HepG2 (cell line): Measurements from ENCODE around the gene EMC8. TPM values are rescaled to one million over a fixed set of nuclear protein-coding genes. Genes with fewer than 3 reads are reported as not detected.

Experiments used
- ATAC-seq: fragments of 200-7000 bp; cut with Tn5 transposase; 3 replicates; pipeline ENCODE4 v1.9.1; 2020; ENCODE audit warnings: mild to moderate bottlenecking, moderate library complexity
- BruUV-seq: library from RNA; stranded (reverse); fragments of 400-500 nt; replicated peaks from 2 replicates; lab custom pipeline; 2021; lab: Mats Ljungman, UMichigan
- CTCF ChIA-PET: fragments of 300-600 bp; formaldehyde crosslinking; extraction: SDS; loops from one replicate; lab custom pipeline; 2021; ENCODE audit warnings: low total read pairs, inconsistent platforms, low intra/inter-chr PET ratio; lab: Yijun Ruan, JAX
- POLR2A ChIA-PET: fragments of 350-600 bp; sonication (Branson Sonifier 250); formaldehyde crosslinking; loops from one replicate; lab custom pipeline; 2020; ENCODE audit warnings: antibody characterized with exemption, inconsistent platforms; lab: Yijun Ruan, JAX
- DNase-seq: peaks from one replicate; pipeline ENCODE4 v3.0.0-alpha.2; 2015; ENCODE audit warnings: low spot score
- FAIRE-seq: peaks from 3 replicates; lab custom pipeline; 2011; peaks lifted over from hg19 to GRCh38; lab: Jason Lieb, UNC
- H2AFZ ChIP-seq: one replicate; pipeline ENCODE4 v1.6.1; 2011; ENCODE audit warnings: low read length, inconsistent platforms
- H3K27ac ChIP-seq: fragments of 300-600 bp; 3 replicates; pipeline ENCODE4 v1.8.0; 2011; ENCODE audit warnings: mixed run types, mild to moderate bottlenecking, mixed read lengths, low read length, inconsistent platforms; ENCODE audit not compliant: insufficient read depth; ENCODE audit errors: extremely low read length
- H3K27me3 ChIP-seq, 2 experiments: fragments of 200-600 bp in 1 of 2; 2 replicates in 1 of 2; 3 replicates in 1 of 2; pipeline versions ENCODE4 v1.6.0 to v1.8.0; 2011; ENCODE audit warnings: low read length in 2 of 2, mild to moderate bottlenecking in 2 of 2, moderate library complexity in 2 of 2, inconsistent platforms in 1 of 2; ENCODE audit not compliant: insufficient read depth in 2 of 2, control insufficient read depth in 1 of 2
- H3K36me3 ChIP-seq, 2 experiments: fragments of 200-600 bp in 1 of 2; replicated peaks in 1 of 2; 2 replicates in 1 of 2; 3 replicates in 1 of 2; pipeline versions ENCODE4 v1.5.1 to v1.8.0; 2011; ENCODE audit warnings: low read length in 2 of 2, inconsistent platforms in 1 of 2; ENCODE audit not compliant: insufficient read depth in 2 of 2, control insufficient read depth in 1 of 2
- H3K4me1 ChIP-seq: 2 replicates; pipeline ENCODE4 v1.5.1; 2012; ENCODE audit warnings: low read length, inconsistent platforms; ENCODE audit not compliant: insufficient read depth
- H3K4me2 ChIP-seq: 2 replicates; pipeline ENCODE4 v1.6.0; 2011; ENCODE audit warnings: low read depth, low read length, inconsistent platforms
- H3K4me3 ChIP-seq, 3 experiments: fragments of 200-600 bp in 1 of 3; sonication (generic), shearing (Covaris generic) in 1 of 3; replicated peaks in 1 of 3; 2 replicates each; pipeline ENCODE4 v1.5.1; 2011 to 2016; ENCODE audit warnings: low read length in 3 of 3, inconsistent platforms in 2 of 3, low read depth in 2 of 3, mild to moderate bottlenecking in 2 of 3, control low read depth in 1 of 3, mixed read lengths in 1 of 3; ENCODE audit not compliant: insufficient read depth in 1 of 3
- H3K79me2 ChIP-seq: one replicate; pipeline ENCODE4 v1.6.1; 2011; ENCODE audit warnings: low read length, inconsistent platforms; ENCODE audit not compliant: insufficient read depth
- H3K9ac ChIP-seq: 2 replicates; pipeline ENCODE4 v1.6.0; 2011; ENCODE audit warnings: mild to moderate bottlenecking, low read depth, low read length, inconsistent platforms; ENCODE audit not compliant: insufficient read depth
- H3K9me3 ChIP-seq: 2 replicates; pipeline ENCODE4 v1.5.1; 2012; ENCODE audit warnings: mild to moderate bottlenecking, low read length
- H4K20me1 ChIP-seq: 2 replicates; pipeline ENCODE4 v1.6.0; 2011; ENCODE audit warnings: inconsistent platforms, mild to moderate bottlenecking, low read length, moderate library complexity; ENCODE audit not compliant: insufficient read depth
- ARHGAP35 ChIP-seq: sonication (generic); formaldehyde crosslinking; IDR thresholded peaks from 2 replicates; pipeline ENCODE4 v1.9.0; 2022; ENCODE audit warnings: mild to moderate bottlenecking, inconsistent platforms, moderate library complexity, missing genetic modification reagents, borderline replicate concordance
- EP300 ChIP-seq, 3 experiments: sonication (generic) in 1 of 3; formaldehyde crosslinking in 1 of 3; IDR thresholded peaks; 2 replicates each; pipeline versions ENCODE4 v1.5.1 to v1.6.1; 2011 to 2020; ENCODE audit warnings: low read depth in 2 of 3, low read length in 2 of 3, borderline replicate concordance in 1 of 3, improper control_type of control experiment in 1 of 3, mild to moderate bottlenecking in 1 of 3, missing genetic modification reagents in 1 of 3, moderate library complexity in 1 of 3
- SRY ChIP-seq: sonication (generic); formaldehyde crosslinking; IDR thresholded peaks from 2 replicates; pipeline ENCODE4 v1.8.0; 2022; ENCODE audit warnings: mild to moderate bottlenecking, missing genetic modification reagents
- ZNF207 ChIP-seq: fragments of 450-650 bp; IDR thresholded peaks from 2 replicates; pipeline ENCODE4 v1.6.1; 2016; ENCODE audit warnings: antibody characterized with exemption, borderline replicate concordance
- ZNF550 ChIP-seq: sonication (generic); formaldehyde crosslinking; IDR thresholded peaks from 2 replicates; pipeline ENCODE4 v1.4.0; 2020; ENCODE audit warnings: mild to moderate bottlenecking, missing genetic modification reagents, borderline replicate concordance
- ZNF616 ChIP-seq: sonication (generic); formaldehyde crosslinking; IDR thresholded peaks from 2 replicates; pipeline ENCODE4 v1.5.0; 2020; ENCODE audit warnings: low read depth, mild to moderate bottlenecking, missing genetic modification reagents
- ZNF713 ChIP-seq: sonication (generic); formaldehyde crosslinking; IDR thresholded peaks from 2 replicates; pipeline ENCODE4 v1.4.0; 2020; ENCODE audit warnings: mild to moderate bottlenecking, missing genetic modification reagents
- WGBS: methylation state at CpG from one replicate; pipeline ENCODE4 v1.1.6; 2017; ENCODE audit warnings: low lambda C conversion rate; 5-methylcytosine and 5-hydroxymethylcytosine counted together
- in situ Hi-C: cut with HindIII; loops from 2 replicates; pipeline ENCODE4 v1.10.0; 2017; ENCODE audit warnings: low pct_unique_long_range_greater_than_20kb; ENCODE audit not compliant: extremely low pct_ligation_motif_present
- intact Hi-C: fragments of 100-400 bp; cut with micrococcal nuclease; formaldehyde crosslinking; loops from one replicate; pipeline ENCODE4 v1.10.0; 2022; ENCODE audit not compliant: unreplicated experiment
- polyA plus RNA-seq, 8 experiments: library from polyadenylated mRNA; depleted of rRNA in 3 of 8; stranded (reverse) in 7 of 8; unstranded in 1 of 8; fragments of >200 nt; fragmentation: Illumina TruSeq in 4 of 8; extraction: Trizol in 4 of 8; gene quantifications; 2 replicates each; pipeline versions ENCODE4 v1.2.1 to v1.2.3, GENCODE V29; 2011 to 2016; ENCODE audit warnings: low read depth in 4 of 8, missing spikeins in 1 of 8, mixed read lengths in 1 of 8; ENCODE audit not compliant: insufficient read depth in 1 of 8
- total RNA-seq, 5 experiments: library from RNA; depleted of rRNA; stranded (reverse); fragments of >200 nt; fragmentation: Illumina TruSeq; extraction: Trizol; gene quantifications; 2 replicates each; pipeline ENCODE4 v1.2.3, GENCODE V29; 2016; ENCODE audit warnings: low read depth in 1 of 5
- TF ChIP-seq, protein P1 (sequence below): sonication (generic); formaldehyde crosslinking; IDR thresholded peaks from 2 replicates; pipeline ENCODE4 v1.8.0; 2022; ENCODE audit warnings: mild to moderate bottlenecking, missing genetic modification reagents, borderline replicate concordance
- TF ChIP-seq, protein P2 (sequence below): IDR thresholded peaks from 2 replicates; pipeline ENCODE4 v1.6.1; 2012; ENCODE audit warnings: inconsistent platforms
- TF ChIP-seq, protein P3 (sequence below): IDR thresholded peaks from 2 replicates; pipeline ENCODE4 v1.6.1; 2016; ENCODE audit warnings: control low read depth
- TF ChIP-seq, protein P4 (sequence below): IDR thresholded peaks from 2 replicates; pipeline ENCODE4 v1.6.1; 2016; ENCODE audit warnings: low read depth, borderline replicate concordance
- TF ChIP-seq, protein P5 (sequence below): fragments of 450-650 bp; IDR thresholded peaks from 2 replicates; pipeline ENCODE4 v1.6.1; 2016

Gene EMC8
- total and polyA plus RNA-seq, 2 of the 13 experiments (the other 11 are each of a cell fraction or from before 2014, with no cell fraction given) = 55.0 to 76.0 TPM

DNA sequence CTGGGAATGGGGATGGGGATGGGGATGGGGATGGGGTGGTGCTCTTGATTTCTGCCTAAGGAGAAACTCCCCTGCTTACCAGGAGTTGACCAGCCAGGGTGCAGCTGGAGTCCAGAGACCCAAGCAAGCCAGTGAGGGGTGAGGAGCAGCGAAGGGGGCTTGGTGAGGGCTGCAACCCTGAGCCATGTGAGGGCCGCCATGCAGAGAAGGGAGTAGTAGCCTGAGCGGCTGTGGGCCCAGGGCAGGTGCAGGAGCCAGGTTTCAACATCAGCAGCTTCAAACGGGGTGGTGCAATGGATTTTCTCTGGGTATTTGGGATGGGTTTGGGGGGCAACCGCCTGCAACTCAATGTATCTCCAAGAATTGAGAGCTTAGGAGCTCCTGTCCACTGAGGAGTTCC is 35.4 kb upstream of the EMC8 start:
- H4K20me1 ChIP-seq = no peaks in the 10 kb centered on the region
- 32% methylated on average over 3 of the region's 5 CpGs for WGBS
- in situ Hi-C loops (no loop called here), intact Hi-C loops (no loop called here)
- ChIA-PET POLR2A (no interaction called here), CTCF (no interaction called here)
- H3K79me2 ChIP-seq = no peaks in the 10 kb centered on the region
- no peak overlapping the region for H3K4me3 ChIP-seq
- no peak overlapping the region for H3K9ac ChIP-seq
- H3K4me1 ChIP-seq = no peaks in the 10 kb centered on the region
- no peak overlapping the region for H3K27ac ChIP-seq
- no TSS peak for BruUV-seq
- DNase-seq (no peak), FAIRE-seq (no peak), ATAC-seq (no peak)
- no peak overlapping the region for H2AFZ ChIP-seq
- H3K4me2 ChIP-seq = no peak overlapping the region
- no peak for TF ChIP-seq ZNF550 (CRISPR knock-in tag)
- no peak for TF ChIP-seq ARHGAP35 (CRISPR knock-in tag)
- TF ChIP-seq ZNF207 = no peak
- no peaks in the 10 kb centered on the region for H3K9me3 ChIP-seq
- peaks cover 14 to 58% of the 10 kb centered on the region in 2 experiments; a peak in 4 of 5 replicates for H3K27me3 ChIP-seq
- H3K36me3 ChIP-seq = no peaks in the 10 kb centered on the region

DNA sequence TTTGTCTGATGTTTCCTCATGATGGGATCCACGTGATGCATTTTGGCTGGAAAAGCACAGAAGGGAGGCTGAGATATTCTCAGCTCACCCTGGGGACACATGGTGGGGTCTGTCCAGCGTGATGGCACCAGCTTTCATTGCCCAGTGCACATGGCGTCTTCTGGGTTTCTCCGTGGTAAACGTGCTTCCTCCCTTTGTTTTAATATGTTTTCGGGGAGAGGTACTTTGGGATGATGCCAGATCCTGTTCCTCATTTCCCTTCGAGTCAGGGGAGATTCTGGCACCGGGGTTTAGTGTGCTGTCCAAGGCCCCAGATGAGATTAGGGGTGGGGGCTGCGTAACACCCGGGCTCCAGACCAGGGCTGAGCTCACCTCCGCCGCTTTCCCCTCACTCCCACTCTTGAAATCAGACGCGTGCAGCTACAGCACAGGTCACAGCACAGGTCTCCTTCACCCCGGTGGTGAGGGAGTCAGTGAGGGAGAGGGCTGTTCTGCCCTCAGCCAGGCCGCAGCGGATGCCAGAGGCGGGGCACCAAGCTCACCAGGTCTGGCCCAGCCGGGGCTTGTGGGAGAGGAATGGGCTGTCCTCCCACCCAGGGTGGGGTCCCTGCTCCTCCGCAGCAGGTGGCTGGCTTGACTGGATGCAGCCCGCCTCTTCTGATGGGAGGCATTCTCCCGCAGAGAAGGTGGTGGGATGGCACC is 34.0 kb upstream of the EMC8 start:
- in situ Hi-C loops (no loop called here), intact Hi-C loops (no loop called here)
- H3K4me3 ChIP-seq = no peak overlapping the region
- ATAC-seq = no peak
- H3K79me2 ChIP-seq = no peaks in the 10 kb centered on the region
- H3K4me1 ChIP-seq = no peaks in the 10 kb centered on the region
- H3K27ac ChIP-seq = no peak overlapping the region
- no peak for DNase-seq
- FAIRE-seq = no peak
- no peaks in the 10 kb centered on the region for H3K9me3 ChIP-seq
- H3K9ac ChIP-seq = no peak overlapping the region
- no peak overlapping the region for H3K4me2 ChIP-seq
- no peaks in the 10 kb centered on the region for H3K36me3 ChIP-seq
- 61% methylated on average over 21 of the region's 22 CpGs for WGBS
- CTCF ChIA-PET = no interaction called here
- H3K27me3 ChIP-seq = peaks cover 14 to 51% of the 10 kb centered on the region in 2 experiments; a peak in 4 of 5 replicates
- no peak overlapping the region for H2AFZ ChIP-seq
- BruUV-seq = no TSS peak
- POLR2A ChIA-PET = no interaction called here
- H4K20me1 ChIP-seq = no peaks in the 10 kb centered on the region
- TF ChIP-seq ZNF713 (CRISPR knock-in tag) = no peak
- TF ChIP-seq ZNF616 (CRISPR knock-in tag) = no peak
- TF ChIP-seq, protein P1, sequence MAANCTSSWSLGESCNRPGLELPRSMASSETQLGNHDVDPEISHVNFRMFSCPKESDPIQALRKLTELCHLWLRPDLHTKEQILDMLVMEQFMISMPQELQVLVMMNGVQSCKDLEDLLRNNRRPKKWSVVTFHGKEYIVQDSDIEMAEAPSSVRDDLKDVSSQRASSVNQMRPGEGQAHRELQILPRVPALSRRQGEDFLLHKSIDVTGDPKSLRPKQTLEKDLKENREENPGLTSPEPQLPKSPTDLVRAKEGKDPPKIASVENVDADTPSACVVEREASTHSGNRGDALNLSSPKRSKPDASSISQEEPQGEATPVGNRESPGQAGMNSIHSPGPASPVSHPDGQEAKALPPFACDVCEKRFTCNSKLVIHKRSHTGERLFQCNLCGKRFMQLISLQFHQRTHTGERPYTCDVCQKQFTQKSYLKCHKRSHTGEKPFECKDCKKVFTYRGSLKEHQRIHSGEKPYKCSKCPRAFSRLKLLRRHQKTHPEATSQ (CRISPR knock-in tag) = no peak
- TF ChIP-seq, protein P2, sequence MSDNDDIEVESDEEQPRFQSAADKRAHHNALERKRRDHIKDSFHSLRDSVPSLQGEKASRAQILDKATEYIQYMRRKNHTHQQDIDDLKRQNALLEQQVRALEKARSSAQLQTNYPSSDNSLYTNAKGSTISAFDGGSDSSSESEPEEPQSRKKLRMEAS = no peak
- no peak for TF ChIP-seq EP300 (IDR thresholded peaks at IDR 0.05; ENCODE audit: low read depth in 2 of 2, low read length in 2 of 2)
- TF ChIP-seq EP300 (CRISPR knock-in tag; IDR thresholded peaks at IDR 0.05; ENCODE audit: borderline replicate concordance) = no peak
- TF ChIP-seq, protein P3, sequence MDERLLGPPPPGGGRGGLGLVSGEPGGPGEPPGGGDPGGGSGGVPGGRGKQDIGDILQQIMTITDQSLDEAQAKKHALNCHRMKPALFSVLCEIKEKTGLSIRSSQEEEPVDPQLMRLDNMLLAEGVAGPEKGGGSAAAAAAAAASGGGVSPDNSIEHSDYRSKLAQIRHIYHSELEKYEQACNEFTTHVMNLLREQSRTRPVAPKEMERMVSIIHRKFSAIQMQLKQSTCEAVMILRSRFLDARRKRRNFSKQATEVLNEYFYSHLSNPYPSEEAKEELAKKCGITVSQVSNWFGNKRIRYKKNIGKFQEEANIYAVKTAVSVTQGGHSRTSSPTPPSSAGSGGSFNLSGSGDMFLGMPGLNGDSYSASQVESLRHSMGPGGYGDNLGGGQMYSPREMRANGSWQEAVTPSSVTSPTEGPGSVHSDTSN (CRISPR knock-in tag) = no peak
- TF ChIP-seq, protein P4, sequence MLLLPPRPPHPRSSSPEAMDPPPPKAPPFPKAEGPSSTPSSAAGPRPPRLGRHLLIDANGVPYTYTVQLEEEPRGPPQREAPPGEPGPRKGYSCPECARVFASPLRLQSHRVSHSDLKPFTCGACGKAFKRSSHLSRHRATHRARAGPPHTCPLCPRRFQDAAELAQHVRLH (CRISPR knock-in tag) = no peak
- no peak for TF ChIP-seq SRY (CRISPR knock-in tag)
- TF ChIP-seq, protein P5, sequence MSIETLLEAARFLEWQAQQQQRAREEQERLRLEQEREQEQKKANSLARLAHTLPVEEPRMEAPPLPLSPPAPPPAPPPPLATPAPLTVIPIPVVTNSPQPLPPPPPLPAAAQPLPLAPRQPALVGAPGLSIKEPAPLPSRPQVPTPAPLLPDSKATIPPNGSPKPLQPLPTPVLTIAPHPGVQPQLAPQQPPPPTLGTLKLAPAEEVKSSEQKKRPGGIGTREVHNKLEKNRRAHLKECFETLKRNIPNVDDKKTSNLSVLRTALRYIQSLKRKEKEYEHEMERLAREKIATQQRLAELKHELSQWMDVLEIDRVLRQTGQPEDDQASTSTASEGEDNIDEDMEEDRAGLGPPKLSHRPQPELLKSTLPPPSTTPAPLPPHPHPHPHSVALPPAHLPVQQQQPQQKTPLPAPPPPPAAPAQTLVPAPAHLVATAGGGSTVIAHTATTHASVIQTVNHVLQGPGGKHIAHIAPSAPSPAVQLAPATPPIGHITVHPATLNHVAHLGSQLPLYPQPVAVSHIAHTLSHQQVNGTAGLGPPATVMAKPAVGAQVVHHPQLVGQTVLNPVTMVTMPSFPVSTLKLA = peak; percentile 76
